ENCODE measurements around the gene CNOT6.

Gene CNOT6

DNA sequence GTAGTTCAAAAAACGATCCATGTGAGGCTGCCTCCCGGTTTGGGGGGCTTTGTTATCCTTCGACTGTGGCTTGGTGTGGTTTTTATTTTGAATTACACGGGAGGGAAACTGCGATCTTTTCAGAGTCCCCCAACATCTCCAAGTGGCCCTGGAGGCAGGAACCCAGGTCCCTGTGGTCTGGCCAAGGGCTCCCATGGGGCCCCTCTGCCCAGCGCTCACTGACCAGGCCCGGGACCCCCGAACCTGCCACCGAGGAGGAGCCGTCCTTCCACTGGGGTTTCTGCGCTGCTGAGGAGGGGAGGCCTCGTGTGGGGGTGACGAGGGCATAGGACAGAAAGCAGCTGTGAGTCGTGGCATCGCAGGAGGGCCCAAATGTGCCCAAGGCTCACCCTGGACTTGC is 115.2 kb downstream of the CNOT6 start:
- no peaks in the 10 kb centered on the region for H3K9me3 Mint-ChIP-seq
- H3K36me3 Mint-ChIP-seq: no peaks in the 10 kb centered on the region
- H3K4me1 Mint-ChIP-seq: peaks cover 5% of the 10 kb centered on the region
- no peak overlapping the region for H3K27ac Mint-ChIP-seq
- DNase-seq (ENCODE audit: low spot score in 2 of 2) (no peak), ATAC-seq (ENCODE audit: low read depth) (no peak)
- peaks cover 12% of the 10 kb centered on the region for H3K27me3 Mint-ChIP-seq
- no peak overlapping the region for H3K4me3 Mint-ChIP-seq

DNA sequence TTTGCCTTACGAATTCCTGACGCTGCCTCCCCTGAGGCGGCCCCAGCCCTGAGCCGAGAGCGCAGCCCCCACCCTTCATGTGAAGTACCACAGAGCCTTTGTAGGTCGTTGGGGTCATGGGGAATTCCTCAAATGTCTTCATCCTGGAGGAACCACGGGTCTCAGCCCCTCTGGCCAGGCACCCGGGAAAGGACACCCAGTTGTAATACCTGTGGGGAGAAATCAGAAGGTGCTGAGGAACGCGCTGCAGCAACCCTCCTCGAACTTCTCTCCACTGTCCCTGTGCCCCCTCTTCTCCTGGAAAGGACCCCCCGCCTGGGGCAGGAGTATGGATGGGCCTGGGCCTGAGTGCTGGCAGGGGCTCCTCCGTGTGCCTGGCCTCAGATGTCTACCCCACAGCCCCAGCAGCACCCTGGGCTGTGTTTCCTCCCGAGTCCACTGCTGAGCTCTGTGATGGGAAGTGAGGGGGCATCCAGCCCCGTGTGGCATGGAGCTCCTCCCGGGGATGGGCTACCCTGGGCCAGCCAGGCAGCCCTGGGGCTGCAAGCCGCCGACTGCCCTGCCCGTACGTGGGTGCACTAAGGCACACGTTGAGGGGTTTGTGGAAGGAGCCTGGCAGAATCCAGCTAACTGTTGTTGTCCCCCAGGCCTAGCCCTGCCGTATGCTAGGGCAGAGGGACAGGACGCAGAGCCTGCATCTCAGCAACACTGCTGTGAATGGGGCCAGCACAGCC is 115.8 kb downstream of the CNOT6 start:
- no peaks in the 10 kb centered on the region for H3K36me3 Mint-ChIP-seq
- ATAC-seq (ENCODE audit: low read depth) (no peak), DNase-seq (ENCODE audit: low spot score in 2 of 2) (no peak)
- H3K4me3 Mint-ChIP-seq: no peak overlapping the region
- H3K27me3 Mint-ChIP-seq: peaks cover 15% of the 10 kb centered on the region
- H3K9me3 Mint-ChIP-seq: no peaks in the 10 kb centered on the region
- peaks cover 5% of the 10 kb centered on the region for H3K4me1 Mint-ChIP-seq
- H3K27ac Mint-ChIP-seq: no peak overlapping the region

GRCh38 chr5:180611140-180611850 is 117.1 kb downstream of the CNOT6 start:
- peaks cover 11% of the 10 kb centered on the region for H3K27me3 Mint-ChIP-seq
- no peak overlapping the region for H3K4me3 Mint-ChIP-seq
- peaks cover under 1% of the 10 kb centered on the region for H3K4me1 Mint-ChIP-seq
- no peak for DNase-seq (ENCODE audit: low spot score in 2 of 2)
- no peaks in the 10 kb centered on the region for H3K36me3 Mint-ChIP-seq
- no peak for ATAC-seq (ENCODE audit: low read depth)
- H3K9me3 Mint-ChIP-seq: no peaks in the 10 kb centered on the region
- H3K27ac Mint-ChIP-seq: no peak overlapping the region

GRCh38 chr5:180612683-180613082 is 118.5 kb downstream of the CNOT6 start:
- DNase-seq (ENCODE audit: low spot score in 2 of 2) (no peak), ATAC-seq (ENCODE audit: low read depth) (no peak)
- Mint-ChIP-seq H3K4me1 (no peaks in the 10 kb centered on the region), H3K4me3 (no peak overlapping the region), H3K36me3 (no peaks in the 10 kb centered on the region), H3K27ac (no peak overlapping the region), H3K27me3 (peaks cover 11% of the 10 kb centered on the region), H3K9me3 (no peaks in the 10 kb centered on the region)

GRCh38 chr5:180613188-180613813 is 119.1 kb downstream of the CNOT6 start:
- peaks cover 11% of the 10 kb centered on the region for H3K27me3 Mint-ChIP-seq
- no peaks in the 10 kb centered on the region for H3K36me3 Mint-ChIP-seq
- H3K27ac Mint-ChIP-seq: no peak overlapping the region

GRCh38 chr5:180613814-180614188 is 119.6 kb downstream of the CNOT6 start:
- H3K4me3 Mint-ChIP-seq: no peak overlapping the region
- ATAC-seq (ENCODE audit: low read depth) (no peak), DNase-seq (ENCODE audit: low spot score in 2 of 2) (no peak)
- no peak overlapping the region for H3K27ac Mint-ChIP-seq
- H3K27me3 Mint-ChIP-seq: peaks cover 11% of the 10 kb centered on the region
- H3K36me3 Mint-ChIP-seq: no peaks in the 10 kb centered on the region
- no peaks in the 10 kb centered on the region for H3K9me3 Mint-ChIP-seq
- no peaks in the 10 kb centered on the region for H3K4me1 Mint-ChIP-seq

More at GRCh38 chr5:180613188-180613813, 119.1 kb downstream of the CNOT6 start:
- no peak for DNase-seq (ENCODE audit: low spot score in 2 of 2)
- no peak for ATAC-seq (ENCODE audit: low read depth)
- Mint-ChIP-seq H3K4me1 (no peaks in the 10 kb centered on the region), H3K9me3 (no peaks in the 10 kb centered on the region), H3K4me3 (no peak overlapping the region)

DNA sequence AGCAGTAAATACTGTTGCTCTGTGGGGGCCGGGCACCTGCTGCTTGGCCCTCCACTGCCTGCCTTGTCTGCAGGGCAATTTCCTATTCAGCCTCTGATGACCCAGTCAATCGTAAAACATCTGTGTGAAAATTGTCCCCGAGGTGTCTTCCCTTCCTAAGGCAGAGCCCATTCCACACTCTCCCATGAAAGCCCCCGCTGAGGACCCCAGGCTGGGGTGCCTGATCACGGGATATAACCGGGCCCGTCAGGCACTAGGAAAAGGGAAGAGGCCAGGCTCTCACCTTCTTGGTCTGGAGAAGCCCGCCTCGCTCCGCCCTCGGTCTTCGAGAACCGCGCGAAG is 124.3 kb downstream of the CNOT6 start:
- H3K36me3 Mint-ChIP-seq: no peaks in the 10 kb centered on the region
- H3K9me3 Mint-ChIP-seq: no peaks in the 10 kb centered on the region
- peaks cover 6% of the 10 kb centered on the region for H3K27me3 Mint-ChIP-seq
- H3K4me3 Mint-ChIP-seq: no peak overlapping the region
- H3K4me1 Mint-ChIP-seq: no peaks in the 10 kb centered on the region
- no peak overlapping the region for H3K27ac Mint-ChIP-seq
- ATAC-seq (ENCODE audit: low read depth) (no peak), DNase-seq (ENCODE audit: low spot score in 2 of 2) (no peak)

DNA sequence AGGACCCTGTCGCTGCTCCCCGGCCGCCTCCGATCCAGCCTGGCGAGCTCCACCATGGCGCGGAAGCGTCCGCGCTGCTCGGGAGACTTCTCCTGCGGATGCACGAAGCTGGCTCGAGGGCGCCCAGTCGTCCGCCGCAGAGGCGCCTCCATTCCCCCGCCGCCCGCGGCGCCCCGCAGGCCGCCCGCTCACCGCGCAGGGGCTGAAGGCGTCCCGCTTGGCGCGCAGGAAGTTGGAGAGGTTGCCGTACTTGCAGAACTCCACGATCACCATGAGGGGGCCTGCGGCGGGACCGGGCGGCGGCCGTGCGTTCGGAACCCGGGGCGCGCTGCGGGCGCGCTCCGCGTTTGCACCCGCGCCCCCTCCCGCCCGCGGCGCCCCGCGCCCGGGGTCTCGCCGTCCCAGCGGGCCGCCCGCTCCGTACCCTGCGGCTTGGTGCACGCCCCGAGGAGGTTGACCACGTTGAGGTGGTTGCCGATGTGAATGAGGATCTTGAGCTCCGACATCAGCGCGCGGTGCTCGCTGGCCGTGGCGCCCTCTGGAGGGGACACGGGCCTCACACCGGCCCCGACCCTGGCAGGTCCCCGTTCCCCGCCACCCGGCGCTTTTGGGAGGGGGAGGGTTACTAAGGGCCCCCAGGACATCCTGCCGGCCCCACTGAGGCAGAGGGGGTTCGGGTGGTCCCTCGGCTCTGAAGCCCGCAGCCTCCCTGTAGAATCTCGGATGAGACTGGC is 124.8 kb downstream of the CNOT6 start:
- H3K27me3 Mint-ChIP-seq: peaks cover 6% of the 10 kb centered on the region
- H3K4me3 Mint-ChIP-seq: no peak overlapping the region

GRCh38 chr5:180619563-180619915 is 125.4 kb downstream of the CNOT6 start:
- Mint-ChIP-seq H3K4me3 (peak overlapping the region; percentile 27), H3K4me1 (peaks cover 2% of the 10 kb centered on the region), H3K27ac (no peak overlapping the region), H3K9me3 (no peaks in the 10 kb centered on the region), H3K36me3 (no peaks in the 10 kb centered on the region), H3K27me3 (peaks cover 6% of the 10 kb centered on the region)
- no peak for DNase-seq (ENCODE audit: low spot score in 2 of 2)
- no peak for ATAC-seq (ENCODE audit: low read depth)

More for the DNA sequence above, 124.8 kb downstream of the CNOT6 start:
- no peak for ATAC-seq (ENCODE audit: low read depth)
- no peak overlapping the region for H3K27ac Mint-ChIP-seq
- DNase-seq (ENCODE audit: low spot score in 2 of 2): no peak
- no peaks in the 10 kb centered on the region for H3K36me3 Mint-ChIP-seq
- peaks cover 2% of the 10 kb centered on the region for H3K4me1 Mint-ChIP-seq
- no peaks in the 10 kb centered on the region for H3K9me3 Mint-ChIP-seq

DNA sequence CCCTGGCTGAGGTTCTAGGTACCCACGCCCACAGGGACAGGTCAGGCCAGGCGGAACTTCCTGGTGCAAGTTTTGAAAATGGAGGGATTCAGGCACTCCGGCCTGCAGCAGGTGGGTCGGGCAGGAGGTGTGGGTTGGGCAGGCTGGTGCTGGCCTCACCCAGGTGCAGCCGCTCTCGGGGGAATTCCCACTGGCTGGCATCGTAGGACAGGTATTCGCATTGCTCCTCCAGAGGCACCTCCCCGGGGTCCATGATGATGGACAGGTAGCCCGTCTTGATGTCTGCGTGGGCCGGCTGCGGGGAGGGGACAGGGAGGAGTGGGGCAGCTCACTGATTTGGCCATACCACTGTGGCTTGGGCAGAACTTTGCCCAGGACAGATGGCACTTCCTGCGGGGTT is 125.8 kb downstream of the CNOT6 start:
- Mint-ChIP-seq H3K27me3 (peaks cover 4% of the 10 kb centered on the region), H3K27ac (no peak overlapping the region), H3K9me3 (no peaks in the 10 kb centered on the region), H3K36me3 (no peaks in the 10 kb centered on the region), H3K4me3 (no peak overlapping the region), H3K4me1 (peaks cover 2% of the 10 kb centered on the region)
- DNase-seq (ENCODE audit: low spot score in 2 of 2) (no peak), ATAC-seq (ENCODE audit: low read depth) (no peak)

DNA sequence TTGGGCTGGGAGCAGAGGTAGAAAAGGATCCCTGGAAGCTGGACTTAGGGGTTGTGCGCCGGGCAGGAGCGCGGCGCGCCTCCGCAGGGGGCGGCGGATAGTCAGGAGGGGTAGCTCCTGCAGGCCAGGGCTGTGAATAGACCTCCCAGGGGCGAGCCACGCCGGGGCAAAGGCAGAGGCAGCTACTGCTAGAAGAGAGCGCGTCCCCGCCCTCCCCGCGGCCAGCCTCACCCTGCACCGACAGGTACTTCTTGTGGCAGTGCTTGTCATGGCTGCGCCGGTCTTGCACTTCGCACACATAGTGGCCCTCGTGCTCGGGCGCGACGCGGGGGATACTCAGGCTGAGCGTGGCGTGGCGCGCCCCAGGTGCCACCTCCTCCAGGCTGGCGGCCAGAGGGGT is 127.1 kb downstream of the CNOT6 start:
- no peak for DNase-seq (ENCODE audit: low spot score in 2 of 2)
- peaks cover 4% of the 10 kb centered on the region for H3K27me3 Mint-ChIP-seq
- peaks cover 2% of the 10 kb centered on the region for H3K4me1 Mint-ChIP-seq
- H3K36me3 Mint-ChIP-seq: no peaks in the 10 kb centered on the region
- no peak overlapping the region for H3K4me3 Mint-ChIP-seq
- no peak for ATAC-seq (ENCODE audit: low read depth)
- no peak overlapping the region for H3K27ac Mint-ChIP-seq
- H3K9me3 Mint-ChIP-seq: no peaks in the 10 kb centered on the region

DNA sequence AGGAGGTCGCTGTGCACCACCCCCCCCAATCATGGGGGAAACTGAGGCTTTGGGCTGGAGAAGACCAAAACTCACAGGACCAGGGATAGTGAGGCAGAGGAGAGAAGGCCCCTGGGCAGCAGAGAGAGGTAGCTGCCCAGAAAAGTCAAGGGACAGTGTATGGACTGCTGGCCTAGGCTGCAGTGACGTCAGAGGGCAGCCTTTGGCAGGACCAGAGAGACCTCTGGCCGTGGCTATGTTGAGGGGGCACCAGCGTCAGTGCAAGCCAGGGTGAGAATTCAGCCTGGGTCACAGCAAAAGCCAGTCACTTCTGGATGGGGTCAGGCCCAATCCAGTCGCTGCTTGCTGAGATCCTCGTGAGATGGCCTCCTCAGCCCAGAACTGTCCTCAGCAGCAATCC is 128.7 kb downstream of the CNOT6 start:
- Mint-ChIP-seq H3K9me3 (no peaks in the 10 kb centered on the region), H3K4me1 (peaks cover 2% of the 10 kb centered on the region), H3K36me3 (no peaks in the 10 kb centered on the region), H3K4me3 (no peak overlapping the region), H3K27ac (no peak overlapping the region), H3K27me3 (peaks cover 6% of the 10 kb centered on the region)
- ATAC-seq (ENCODE audit: low read depth) (no peak), DNase-seq (ENCODE audit: low spot score in 2 of 2) (no peak)

GRCh38 chr5:180623411-180623834 is 129.2 kb downstream of the CNOT6 start:
- DNase-seq (ENCODE audit: low spot score in 2 of 2): no peak
- H3K4me1 Mint-ChIP-seq: peaks cover 2% of the 10 kb centered on the region
- no peak overlapping the region for H3K27ac Mint-ChIP-seq
- no peak for ATAC-seq (ENCODE audit: low read depth)
- H3K36me3 Mint-ChIP-seq: no peaks in the 10 kb centered on the region
- no peak overlapping the region for H3K4me3 Mint-ChIP-seq
- H3K9me3 Mint-ChIP-seq: no peaks in the 10 kb centered on the region
- H3K27me3 Mint-ChIP-seq: peaks cover 6% of the 10 kb centered on the region

DNA sequence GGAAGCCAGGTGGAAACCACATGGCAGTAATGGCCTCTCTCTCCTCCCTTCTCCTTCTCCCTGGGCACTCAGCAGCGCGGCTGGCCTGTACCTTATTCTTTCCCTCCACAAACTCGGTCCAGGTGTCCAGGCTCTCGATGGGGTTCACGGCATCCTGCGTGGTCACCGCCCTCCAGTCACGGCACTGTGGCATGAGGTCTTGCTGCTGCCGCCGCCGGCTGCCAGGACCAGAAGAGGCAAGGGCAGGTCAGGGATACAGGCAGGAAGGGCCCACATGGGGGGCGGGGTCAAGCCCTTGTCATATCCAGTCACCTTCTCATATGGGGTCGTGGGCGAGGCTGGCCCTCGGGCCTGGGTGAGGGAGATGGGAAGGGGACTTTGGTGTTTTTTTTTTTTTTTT is 129.7 kb downstream of the CNOT6 start:
- Mint-ChIP-seq H3K27me3 (peaks cover 6% of the 10 kb centered on the region), H3K27ac (no peak overlapping the region), H3K9me3 (no peaks in the 10 kb centered on the region), H3K4me1 (peaks cover 2% of the 10 kb centered on the region), H3K4me3 (no peak overlapping the region), H3K36me3 (no peaks in the 10 kb centered on the region)
- DNase-seq (ENCODE audit: low spot score in 2 of 2) (no peak), ATAC-seq (ENCODE audit: low read depth) (no peak)

All from memory B cell (primary cell).